ENCODE results near the gene ARPC1A.
"Not testable (repeated sequence)": the region's sequence is repeated elsewhere in the genome, so short reads cannot be mapped to it uniquely, and the experiment has no call there.

ARPC1A gene

GRCh38 chr7:99325592-99326407, at the start of gene ARPC1A:
Gene ARPC1A (plus strand): TSS chr7:99325898. CDS start chr7:99333354, 7,456 bp downstream.
- DNase-seq: peak; percentile 92

- DNase-seq: no peak
These were observed 47.5 kb upstream of the ARPC1A start for GRCh38 chr7:99278180-99278579.

- DNase-seq: not testable (repeated sequence)
These were observed 41.5 kb upstream of the ARPC1A start for GRCh38 chr7:99284165-99284564.

GRCh38 chr7:99287779-99288534, 37.7 kb upstream of the ARPC1A start:
- no peak for DNase-seq

- DNase-seq: no peak
These were observed 36.5 kb upstream of the ARPC1A start for GRCh38 chr7:99289185-99289584.

GRCh38 chr7:99290148-99290547, 35.5 kb upstream of the ARPC1A start:
- DNase-seq: not testable (repeated sequence)

- DNase-seq: no peak
These were observed 34.6 kb upstream of the ARPC1A start for GRCh38 chr7:99290980-99291607.

GRCh38 chr7:99292127-99292526, 33.6 kb upstream of the ARPC1A start:
- DNase-seq: no peak

- DNase-seq: no peak
These were observed 32.5 kb upstream of the ARPC1A start for GRCh38 chr7:99293167-99293566.

- DNase-seq: no peak
These were observed 32.0 kb upstream of the ARPC1A start for GRCh38 chr7:99293650-99294049.

GRCh38 chr7:99296471-99296870, 29.2 kb upstream of the ARPC1A start:
- no peak for DNase-seq

- no peak for DNase-seq
These were observed 24.2 kb upstream of the ARPC1A start for GRCh38 chr7:99301496-99301895.

GRCh38 chr7:99305473-99306260, 20.0 kb upstream of the ARPC1A start:
- DNase-seq: no peak

GRCh38 chr7:99308461-99309074, 17.1 kb upstream of the ARPC1A start:
- DNase-seq: no peak

GRCh38 chr7:99309111-99309510, 16.6 kb upstream of the ARPC1A start:
- DNase-seq: no peak

- DNase-seq: no peak
These were observed 15.7 kb upstream of the ARPC1A start for GRCh38 chr7:99310004-99310403.

- no peak for DNase-seq
These were observed 14.0 kb upstream of the ARPC1A start for GRCh38 chr7:99311702-99312101.

GRCh38 chr7:99312316-99313203, 13.1 kb upstream of the ARPC1A start:
- DNase-seq: peak; percentile 74

- no peak for DNase-seq
These were observed 12.5 kb upstream of the ARPC1A start for GRCh38 chr7:99313204-99313573.

- peak; percentile 31 for DNase-seq
These were observed 11.2 kb upstream of the ARPC1A start for GRCh38 chr7:99314504-99314903.

GRCh38 chr7:99320371-99320770, 5.3 kb upstream of the ARPC1A start:
- no peak for DNase-seq

Data from activated naive CD4-positive, alpha-beta T cell treated with Interleukin-2 at 50 U/mL for 16 hours (primary cell).